Right cardiac atrium (tissue), 5 donors: ENCODE measurements around the gene SPTBN5. TPM values are rescaled to one million over a fixed set of nuclear protein-coding genes. Genes with fewer than 3 reads are reported as not detected.

Source experiments
- ATAC-seq, 2 donors: fragments of 200-7000 bp; cut with Tn5 transposase; one replicate each; pipeline versions ENCODE4 v1.8.0 to v1.9.1; 2020; ENCODE audit warnings: moderate library complexity in 2 of 2, mild to moderate bottlenecking in 1 of 2
- DNase-seq, 3 donors: peaks; one replicate each; pipeline ENCODE4 v3.0.0-alpha.2; 2020
- H3K27ac ChIP-seq: one replicate; pipeline ENCODE4 v1.5.1; 2013; ENCODE audit warnings: mild to moderate bottlenecking, low read length, control low read depth, moderate library complexity
- H3K27me3 ChIP-seq: one replicate; pipeline ENCODE4 v1.6.1; 2013; ENCODE audit not compliant: control insufficient read depth, insufficient read depth
- H3K4me1 ChIP-seq: one replicate; pipeline ENCODE4 v1.6.1; 2013; ENCODE audit warnings: low read length; ENCODE audit not compliant: control insufficient read depth, insufficient read depth
- H3K4me3 ChIP-seq: one replicate; pipeline ENCODE4 v1.5.1; 2013; ENCODE audit warnings: low read length, control low read depth
- H3K9me3 ChIP-seq: one replicate; pipeline ENCODE4 v1.6.1; 2013; ENCODE audit warnings: low read length; ENCODE audit not compliant: control insufficient read depth
- WGBS: extraction: QIAGEN DNeasy Blood & Tissue Kit; methylation state at CpG from one replicate; pipeline ENCODE4 v1.1.7; 2013; 5-methylcytosine and 5-hydroxymethylcytosine counted together
- intact Hi-C, 4 donors: fragments of 100-400 bp; cut with DNase I; formaldehyde crosslinking; loops; one replicate each; pipeline versions ENCODE4 v1.11.0 to v1.14.0; 2022 to 2023
- polyA plus RNA-seq: library from polyadenylated mRNA; stranded (reverse); fragments of 200-250 nt; gene quantifications from one replicate; pipeline ENCODE4 v1.2.3, GENCODE V29; 2013
- total RNA-seq, 4 donors: library from RNA; stranded (reverse); fragmentation: NEBNext Ultra II Directional; extraction: Animal tissue kit (Norgen Biotek cat#: 25700); gene quantifications; one replicate each; pipeline ENCODE4 v1.2.1, GENCODE V29; 2021
- donor health status: healthy with polysubstance abuse.
- donor health status: DM: no; HTN: yes; CAD: no.
- donor health status: DM: no; HTN: no; CAD: no.
- donor health status: DM: no; HTN: yes; CAD: no; lungs with severe emphysema.
- donor health status: DM: yes; HTN: yes; CAD: no.

SPTBN5 gene
- total and polyA plus RNA-seq, 5 donors, result 1.7 to 4.3 (median 3.6) TPM

DNA sequence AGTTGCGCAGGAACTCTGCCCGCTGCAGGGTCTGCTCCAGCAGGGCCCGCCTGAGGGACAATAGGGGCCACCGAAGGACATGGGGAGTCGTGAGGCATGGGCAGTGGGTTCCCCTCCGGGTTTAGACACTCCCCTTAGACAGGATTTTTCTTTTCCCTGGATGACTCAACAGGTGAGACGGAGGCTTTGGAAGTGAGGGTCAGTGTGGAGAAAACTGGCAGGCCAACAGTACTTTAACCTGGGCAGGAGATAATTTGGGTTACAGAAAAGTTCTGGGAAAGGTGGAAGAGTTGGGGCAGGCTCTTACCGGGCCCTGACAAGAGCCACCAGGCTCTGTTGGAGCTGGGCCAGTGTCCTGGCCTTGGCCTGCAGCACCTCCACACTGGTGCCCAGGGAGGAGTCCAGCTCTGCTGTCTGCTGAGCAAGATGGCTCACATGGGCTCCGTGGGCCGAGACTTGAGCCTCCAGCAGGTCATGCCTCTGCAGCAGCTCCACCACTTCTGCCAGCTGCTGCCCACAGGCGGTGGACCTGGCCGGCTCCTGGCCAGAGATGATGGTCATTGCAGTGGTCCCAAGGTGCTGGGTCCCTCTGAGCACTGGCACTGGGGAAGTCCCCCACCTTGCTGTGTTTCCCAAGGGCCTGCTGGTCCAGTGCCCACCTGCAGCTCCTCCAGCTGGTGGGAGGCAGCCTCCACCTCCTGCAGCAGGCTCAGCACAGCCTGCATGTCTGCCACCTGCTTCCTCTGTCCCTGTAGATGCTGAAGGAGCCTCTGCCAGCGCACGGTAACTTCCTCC is 11.0 kb downstream of the SPTBN5 start:
- no peaks in the 10 kb centered on the region for H3K4me1 ChIP-seq
- ATAC-seq (no peak), DNase-seq (peak in 1 of 3 donors; percentile 49)
- H3K27me3 ChIP-seq, result no peaks in the 10 kb centered on the region
- H3K9me3 ChIP-seq, result no peaks in the 10 kb centered on the region
- 52% methylated on average over 14 of the region's 14 CpGs for WGBS
- peak overlapping the region; percentile 38 for H3K27ac ChIP-seq
- intact Hi-C loops, result no loop called here
- H3K4me3 ChIP-seq, result no peak overlapping the region

DNA sequence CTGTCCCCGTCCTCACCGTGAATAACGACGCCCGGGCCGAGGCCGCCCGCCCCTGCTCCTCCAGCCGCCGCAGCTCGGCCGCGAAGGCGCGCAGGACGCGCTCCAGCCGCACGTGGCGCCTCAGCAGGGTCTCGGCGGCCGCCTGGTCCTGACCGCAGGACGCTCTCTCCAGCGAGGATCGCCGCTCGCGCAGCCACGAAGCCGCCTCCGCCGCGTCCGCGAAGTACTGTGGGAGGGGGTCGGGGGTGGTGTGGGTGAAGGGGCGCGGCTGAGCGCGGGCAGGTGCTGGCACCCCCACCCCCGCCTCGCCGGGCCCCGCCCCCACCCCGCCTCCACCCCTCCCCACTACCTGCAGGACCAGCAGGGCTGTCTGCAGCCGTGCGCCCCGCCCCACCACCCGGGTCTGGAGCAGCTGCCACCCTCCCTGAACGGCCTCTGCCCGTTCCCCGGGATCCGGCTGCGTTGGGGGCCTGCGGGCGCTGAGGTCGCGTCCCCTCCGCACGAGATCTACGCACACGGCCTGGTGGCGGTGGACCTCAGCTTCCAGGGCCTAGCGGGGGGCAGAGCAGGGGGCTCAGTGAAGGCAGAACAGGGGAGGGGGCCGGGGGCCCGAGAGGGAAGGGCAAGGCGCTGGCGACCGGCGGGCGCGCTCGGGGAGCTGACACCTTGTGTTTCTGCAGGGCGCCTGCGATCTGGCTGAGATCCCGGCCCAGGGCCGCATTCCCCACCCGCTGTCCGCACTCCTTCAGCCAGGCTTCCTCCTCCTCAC is 11.7 kb downstream of the SPTBN5 start:
- H3K27ac ChIP-seq, result peak overlapping the region; percentile 38
- no peaks in the 10 kb centered on the region for H3K4me1 ChIP-seq
- H3K9me3 ChIP-seq, result no peaks in the 10 kb centered on the region
- intact Hi-C loops, result no loop called here
- H3K27me3 ChIP-seq, result no peaks in the 10 kb centered on the region
- WGBS, result 11% methylated on average over 81 of the region's 81 CpGs
- DNase-seq (peak in 2 of 3 donors; percentile 78 to 83), ATAC-seq (peak; percentile 42 to 44)
- H3K4me3 ChIP-seq, result peak overlapping the region; percentile 31

DNA sequence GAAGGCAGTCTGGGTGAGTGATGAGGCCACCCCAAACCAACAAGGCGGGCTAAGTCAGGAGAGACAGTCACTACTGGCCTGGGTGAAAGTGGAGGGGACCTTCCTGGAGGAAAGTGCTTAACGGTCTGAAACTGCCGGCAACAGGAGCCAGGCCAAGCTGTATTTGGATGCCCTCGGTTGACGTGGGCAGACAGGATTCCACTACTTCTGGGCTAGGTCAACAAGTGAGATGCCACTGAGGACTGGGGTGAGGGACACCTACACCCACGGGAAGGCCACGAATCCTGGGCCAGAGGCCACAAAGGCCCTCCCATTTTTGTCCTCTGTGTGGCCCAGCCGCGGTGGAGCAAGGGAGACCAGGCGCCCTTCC is 12.3 kb downstream of the SPTBN5 start:
- H3K27ac ChIP-seq, result peak overlapping the region; percentile 5

DNA sequence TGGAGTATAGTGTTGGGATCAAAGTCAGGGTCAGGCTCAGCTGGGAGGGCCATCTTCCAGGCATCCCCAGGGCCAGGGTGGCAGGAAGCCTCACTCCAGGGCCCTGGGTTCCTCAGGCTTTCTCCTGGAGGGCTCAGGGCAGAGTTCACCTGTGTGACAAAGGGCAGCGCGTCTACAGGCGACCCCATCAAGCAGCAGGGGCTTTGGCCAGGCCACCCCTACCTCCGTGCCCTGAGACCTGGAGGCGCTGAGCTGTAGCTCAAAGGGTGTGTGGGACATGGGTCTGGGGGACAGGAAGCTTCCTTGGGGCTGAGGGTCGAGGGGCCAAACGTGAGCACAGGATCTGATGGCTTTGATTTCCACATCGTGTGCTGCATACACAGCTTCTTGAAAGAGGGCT is 12.8 kb downstream of the SPTBN5 start:
- ATAC-seq, result no peak
- Histone ChIP-seq H3K27ac (no peak overlapping the region), H3K27me3 (no peaks in the 10 kb centered on the region), H3K4me3 (no peak overlapping the region), H3K9me3 (no peaks in the 10 kb centered on the region), H3K4me1 (no peaks in the 10 kb centered on the region)
- WGBS, result 92% methylated on average over 8 of the region's 8 CpGs
- no peak for DNase-seq
- intact Hi-C loops, result no loop called here

More for the DNA sequence above, 12.3 kb downstream of the SPTBN5 start:
- ATAC-seq (no peak), DNase-seq (no peak)
- Histone ChIP-seq H3K4me1 (no peaks in the 10 kb centered on the region), H3K9me3 (no peaks in the 10 kb centered on the region), H3K4me3 (no peak overlapping the region), H3K27me3 (no peaks in the 10 kb centered on the region)
- intact Hi-C loops, result no loop called here
- 36% methylated on average over 10 of the region's 10 CpGs for WGBS

- Histone ChIP-seq H3K27me3 (no peaks in the 10 kb centered on the region), H3K9me3 (no peaks in the 10 kb centered on the region), H3K27ac (no peak overlapping the region), H3K4me1 (no peaks in the 10 kb centered on the region), H3K4me3 (no peak overlapping the region)
- ATAC-seq (no peak), DNase-seq (peak in 1 of 3 donors; percentile 17)
- intact Hi-C loops, result no loop called here
- 95% methylated on average over 10 of the region's 10 CpGs for WGBS
These were observed 13.5 kb downstream of the SPTBN5 start for GRCh38 chr15:41880156-41880877.

GRCh38 chr15:41879321-41879845 is 14.5 kb downstream of the SPTBN5 start:
- Histone ChIP-seq H3K4me1 (no peaks in the 10 kb centered on the region), H3K27me3 (no peaks in the 10 kb centered on the region), H3K4me3 (no peak overlapping the region), H3K9me3 (no peaks in the 10 kb centered on the region), H3K27ac (no peak overlapping the region)
- DNase-seq (peak in 1 of 3 donors; percentile 52), ATAC-seq (no peak)
- WGBS, result 90% methylated on average over 10 of the region's 10 CpGs
- intact Hi-C loops, result no loop called here

- no peaks in the 10 kb centered on the region for H3K9me3 ChIP-seq
- WGBS, result 61% methylated on average over 10 of the region's 10 CpGs
- no peaks in the 10 kb centered on the region for H3K27me3 ChIP-seq
- intact Hi-C loops, result no loop called here
- DNase-seq, result peak in 2 of 3 donors; percentile 79 to 82
- no peak overlapping the region for H3K27ac ChIP-seq
- peak; percentile 43 to 48 for ATAC-seq
- no peak overlapping the region for H3K4me3 ChIP-seq
- no peaks in the 10 kb centered on the region for H3K4me1 ChIP-seq
These were observed 15.5 kb downstream of the SPTBN5 start for GRCh38 chr15:41878355-41878699.

DNA sequence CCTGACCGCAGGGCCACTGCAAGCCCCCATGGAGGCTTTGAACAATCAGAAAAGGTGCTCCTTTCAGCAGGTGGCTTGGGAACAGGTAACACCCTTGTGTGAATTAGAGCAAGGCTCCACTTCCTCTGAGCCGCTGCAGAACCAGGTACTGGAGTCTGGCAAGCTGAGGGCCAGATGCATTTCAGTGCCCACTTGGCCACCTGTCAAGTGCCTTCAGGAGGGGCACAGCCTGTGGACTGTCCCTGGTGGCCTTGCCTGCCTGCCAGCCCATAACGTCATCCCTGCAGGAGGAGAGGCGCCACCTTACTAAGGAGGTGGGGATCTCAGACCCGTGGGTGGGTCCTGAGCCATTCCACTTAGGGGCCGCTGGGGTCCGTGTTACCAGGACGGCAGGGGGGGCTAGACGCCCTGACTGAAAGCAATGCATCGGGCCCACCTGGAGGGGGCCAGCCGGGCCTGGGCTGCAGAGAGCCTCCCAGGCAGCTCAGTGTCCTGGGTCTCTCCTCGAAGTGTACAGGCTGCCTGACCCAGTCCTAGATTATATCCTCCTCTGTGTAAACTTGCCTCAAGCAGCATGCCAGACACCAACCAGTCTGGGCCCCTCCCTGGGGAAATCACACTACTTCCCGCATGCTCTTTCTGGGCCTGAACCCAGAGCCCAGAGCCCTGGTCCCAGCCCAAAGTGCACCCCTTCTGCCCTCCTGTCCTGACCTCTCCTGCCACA is 16.1 kb downstream of the SPTBN5 start:
- H3K9me3 ChIP-seq, result no peaks in the 10 kb centered on the region
- no peak overlapping the region for H3K4me3 ChIP-seq
- ATAC-seq (no peak), DNase-seq (no peak)
- H3K4me1 ChIP-seq, result no peaks in the 10 kb centered on the region
- intact Hi-C loops, result no loop called here
- H3K27me3 ChIP-seq, result no peaks in the 10 kb centered on the region
- 76% methylated on average over 13 of the region's 13 CpGs for WGBS
- H3K27ac ChIP-seq, result no peak overlapping the region

GRCh38 chr15:41876689-41877088 is 17.2 kb downstream of the SPTBN5 start:
- WGBS, result 73% methylated on average over 12 of the region's 12 CpGs
- ATAC-seq, result no peak
- H3K4me1 ChIP-seq, result no peaks in the 10 kb centered on the region

DNA sequence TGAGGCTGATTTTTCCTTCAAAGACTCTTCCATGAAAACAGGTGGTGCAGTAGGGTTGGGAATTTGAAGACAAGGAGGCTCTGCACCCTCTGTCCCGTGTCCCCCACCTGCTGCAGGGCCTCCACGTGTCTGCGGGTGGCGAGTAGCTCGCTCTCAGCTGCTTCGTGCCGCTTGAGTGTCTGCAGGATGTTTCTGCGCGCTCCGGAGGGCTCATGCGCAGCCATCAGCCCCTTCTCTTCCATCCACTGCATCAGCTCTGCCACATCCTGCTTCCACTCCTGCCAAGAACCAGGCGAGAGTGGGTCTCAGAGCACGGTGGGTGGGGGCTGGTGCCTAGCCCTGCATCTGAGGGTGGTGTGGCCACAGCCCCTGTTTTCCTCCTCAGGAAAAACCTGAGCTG is 17.8 kb downstream of the SPTBN5 start:
- Histone ChIP-seq H3K4me3 (no peak overlapping the region), H3K9me3 (no peaks in the 10 kb centered on the region), H3K27ac (no peak overlapping the region), H3K4me1 (no peaks in the 10 kb centered on the region), H3K27me3 (no peaks in the 10 kb centered on the region)
- 86% methylated on average over 13 of the region's 13 CpGs for WGBS
- intact Hi-C loops, result no loop called here
- DNase-seq (no peak), ATAC-seq (no peak)

More at GRCh38 chr15:41876689-41877088, 17.2 kb downstream of the SPTBN5 start:
- no peak overlapping the region for H3K27ac ChIP-seq
- H3K9me3 ChIP-seq, result no peaks in the 10 kb centered on the region
- intact Hi-C loops, result no loop called here
- H3K27me3 ChIP-seq, result no peaks in the 10 kb centered on the region
- no peak overlapping the region for H3K4me3 ChIP-seq
- DNase-seq, result no peak
